Activated T-cell treated with anti-CD3 and anti-CD28 coated beads for 48 hours (primary cell): ENCODE measurements around the gene MUC3A.

Experiments used
- DNase-seq: peaks from one replicate; pipeline ENCODE4 v3.0.0-alpha.2; 2020; ENCODE audit warnings: low read depth

Gene MUC3A

DNA sequence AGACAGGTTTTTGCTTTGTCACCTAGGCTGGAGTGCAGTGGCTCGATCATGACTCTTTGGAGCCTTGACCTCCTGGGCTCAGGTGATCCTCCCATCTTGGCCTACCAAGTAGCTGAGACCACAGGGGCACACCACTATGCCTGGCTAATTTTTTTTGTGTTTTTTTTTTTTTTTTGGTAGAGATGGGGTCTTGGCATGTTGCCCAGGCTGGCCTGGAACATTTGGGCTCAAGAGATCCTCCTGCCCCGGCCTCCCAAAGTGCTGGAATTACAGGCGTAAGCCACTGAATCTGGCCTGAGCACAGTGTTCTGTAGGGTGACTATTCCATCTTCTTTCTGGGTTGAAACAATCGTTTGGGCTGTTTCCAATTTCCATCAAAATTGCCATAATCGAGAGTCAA, 1.5 kb upstream of the MUC3A start:
- DNase-seq, result no peak

DNA sequence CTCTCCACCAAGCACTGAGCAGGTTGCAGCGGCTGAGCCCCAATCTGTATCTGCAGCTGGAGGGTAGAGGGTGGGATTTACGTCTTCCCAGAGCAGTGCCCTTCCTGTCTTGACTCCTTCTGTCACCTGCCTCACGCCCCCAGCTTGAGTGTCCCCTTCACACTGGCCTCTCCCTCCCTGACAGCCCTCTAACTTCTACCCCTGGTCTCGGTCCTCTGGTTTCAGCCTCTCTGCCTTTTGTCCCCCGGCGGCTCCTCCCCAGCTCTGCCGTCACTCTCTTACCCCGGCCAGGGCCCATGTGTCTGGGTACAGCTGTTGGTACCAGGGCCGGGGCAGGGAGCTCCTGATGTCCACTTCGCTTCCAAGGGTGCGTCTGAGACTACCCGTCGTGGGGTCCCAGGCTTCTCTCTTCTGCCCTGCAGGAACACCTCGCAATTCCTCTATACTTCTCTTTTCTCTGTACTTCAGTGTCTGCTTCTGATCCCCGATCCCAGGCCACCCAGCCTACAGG, 654 bp downstream of the MUC3A start:
- no peak for DNase-seq

DNA sequence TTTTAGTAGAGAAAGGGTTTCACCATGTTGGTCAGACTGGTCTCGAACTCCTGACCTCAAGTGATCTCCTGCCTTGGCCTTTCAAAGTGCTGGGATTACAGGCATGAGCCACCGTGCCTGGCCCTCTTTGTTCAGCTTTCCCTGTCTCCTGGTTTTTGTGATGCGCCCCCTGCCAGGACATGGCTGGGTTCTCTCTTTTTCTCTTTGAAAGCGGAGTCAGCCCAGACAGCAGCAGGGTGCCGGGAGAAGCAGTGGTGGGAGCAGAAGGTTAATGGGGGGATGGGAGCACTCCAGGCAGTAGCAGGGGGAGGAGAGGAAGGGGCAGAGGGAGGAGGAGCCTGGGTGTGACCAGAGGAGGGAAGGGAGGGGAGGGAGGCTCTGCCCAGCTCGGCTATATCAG, 1.8 kb downstream of the MUC3A start:
- DNase-seq, result no peak

DNA sequence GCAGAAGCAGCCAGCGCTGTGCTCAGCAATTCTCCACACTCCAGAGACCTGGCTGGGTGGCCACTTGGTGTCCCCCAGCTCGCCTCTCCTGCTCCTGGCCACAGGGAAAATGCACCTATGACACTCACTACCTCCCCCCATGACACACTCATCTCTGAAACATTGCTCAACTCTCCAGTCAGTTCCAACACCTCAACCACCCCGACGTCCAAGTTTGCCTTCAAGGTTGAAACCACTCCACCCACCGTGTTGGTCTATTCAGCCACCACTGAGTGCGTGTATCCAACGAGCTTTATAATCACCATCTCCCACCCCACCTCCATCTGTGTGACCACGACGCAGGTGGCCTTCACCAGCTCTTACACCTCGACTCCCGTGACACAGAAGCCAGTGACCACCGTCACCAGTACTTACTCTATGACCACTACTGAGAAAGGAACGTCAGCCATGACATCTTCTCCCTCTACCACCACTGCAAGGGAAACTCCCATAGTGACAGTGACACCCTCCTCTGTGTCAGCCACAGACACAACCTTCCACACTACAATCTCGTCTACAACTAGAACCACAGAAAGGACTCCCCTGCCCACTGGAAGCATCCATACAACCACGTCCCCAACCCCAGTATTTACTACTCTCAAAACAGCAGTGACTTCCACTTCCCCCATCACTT, 2.7 kb downstream of the MUC3A start:
- peak; percentile 14 for DNase-seq

DNA sequence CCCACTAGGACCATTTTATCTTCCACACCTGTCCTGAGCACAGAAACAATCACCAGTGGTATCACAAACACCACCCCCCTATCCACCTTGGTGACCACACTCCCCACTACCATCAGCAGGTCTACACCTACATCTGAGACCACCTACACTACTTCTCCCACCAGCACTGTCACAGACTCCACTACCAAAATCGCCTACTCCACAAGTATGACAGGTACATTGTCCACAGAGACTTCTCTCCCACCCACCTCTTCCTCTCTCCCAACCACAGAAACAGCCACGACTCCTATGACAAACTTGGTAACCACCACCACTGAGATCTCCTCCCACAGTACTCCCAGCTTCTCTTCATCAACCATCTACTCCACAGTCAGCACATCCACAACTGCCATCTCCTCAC, 3.3 kb downstream of the MUC3A start:
- DNase-seq, result no peak

DNA sequence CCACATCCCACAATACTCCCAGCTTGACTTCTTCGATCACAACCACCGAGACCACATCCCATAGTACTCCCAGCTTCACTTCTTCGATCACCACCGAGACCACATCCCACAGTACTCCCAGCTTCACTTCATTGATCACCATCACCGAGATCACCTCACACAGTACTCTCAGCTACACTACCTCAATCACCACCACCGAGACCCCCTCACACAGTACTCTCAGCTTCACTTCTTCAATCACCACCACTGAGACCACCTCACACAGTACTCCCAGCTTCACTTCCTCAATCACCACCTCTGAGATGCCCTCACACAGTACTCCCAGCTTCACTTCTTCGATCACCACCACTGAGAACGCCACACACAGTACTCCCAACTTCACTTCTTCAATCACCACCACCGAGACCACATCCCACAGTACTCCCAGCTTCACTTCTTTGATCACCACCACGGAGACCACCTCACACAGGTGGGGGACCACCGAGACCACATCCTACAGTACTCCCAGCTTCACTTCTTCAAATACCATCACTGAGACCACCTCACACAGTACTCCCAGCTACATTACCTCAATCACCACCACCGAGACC, 8.6 kb downstream of the MUC3A start:
- no peak for DNase-seq

DNA sequence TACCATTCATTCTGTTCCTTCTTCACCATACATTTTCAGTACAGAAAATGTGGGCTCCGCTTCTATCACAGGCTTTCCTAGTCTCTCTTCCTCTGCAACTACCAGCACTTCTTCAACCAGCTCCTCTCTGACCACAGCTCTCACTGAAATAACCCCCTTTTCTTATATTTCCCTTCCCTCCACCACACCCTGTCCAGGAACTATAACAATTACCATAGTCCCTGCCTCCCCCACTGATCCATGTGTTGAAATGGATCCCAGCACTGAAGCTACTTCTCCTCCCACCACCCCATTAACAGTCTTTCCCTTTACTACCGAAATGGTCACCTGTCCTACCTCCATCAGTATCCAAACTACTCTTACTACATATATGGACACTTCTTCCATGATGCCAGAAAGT, 10.6 kb downstream of the MUC3A start:
- no peak for DNase-seq

DNA sequence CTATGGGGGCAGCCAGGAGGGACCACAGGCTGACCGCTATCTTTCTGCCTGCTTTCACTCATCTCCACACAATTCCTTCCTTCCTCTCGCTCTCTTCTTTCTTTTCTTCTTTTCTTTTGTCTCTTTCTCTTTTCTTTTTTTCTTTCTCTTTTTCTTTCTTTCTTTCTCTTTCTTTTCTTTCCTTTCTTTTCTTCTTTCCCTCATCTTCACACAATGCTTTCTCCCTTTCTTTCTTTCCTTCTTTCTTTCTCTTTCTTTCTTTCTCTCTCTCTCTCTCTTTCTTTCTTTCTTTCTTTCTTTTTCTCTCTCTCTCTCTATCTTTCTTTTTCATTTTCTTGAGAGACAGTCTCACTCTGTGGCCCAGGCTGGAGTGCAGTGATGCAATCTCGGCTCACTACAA, 13.2 kb downstream of the MUC3A start:
- DNase-seq, result no peak

DNA sequence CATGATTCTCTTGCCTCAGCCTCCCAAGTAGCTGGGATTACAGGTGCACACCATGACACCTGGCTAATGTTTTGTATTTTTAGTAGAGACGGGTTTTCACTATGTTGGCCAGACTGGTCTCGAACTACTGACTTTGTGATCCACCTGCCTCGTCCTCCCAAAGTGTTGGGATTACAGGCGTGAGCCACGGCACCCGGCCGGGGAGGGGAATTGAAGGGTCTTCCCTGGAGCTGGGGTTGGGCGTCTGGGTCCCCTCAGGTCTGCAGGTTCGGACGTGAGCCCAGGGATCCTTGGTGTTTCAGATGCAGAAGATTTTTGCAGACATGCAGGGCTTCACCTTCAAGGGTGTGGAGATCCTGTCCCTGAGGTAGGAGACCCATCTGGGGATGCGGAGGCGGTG, 14.1 kb downstream of the MUC3A start:
- DNase-seq, result no peak

DNA sequence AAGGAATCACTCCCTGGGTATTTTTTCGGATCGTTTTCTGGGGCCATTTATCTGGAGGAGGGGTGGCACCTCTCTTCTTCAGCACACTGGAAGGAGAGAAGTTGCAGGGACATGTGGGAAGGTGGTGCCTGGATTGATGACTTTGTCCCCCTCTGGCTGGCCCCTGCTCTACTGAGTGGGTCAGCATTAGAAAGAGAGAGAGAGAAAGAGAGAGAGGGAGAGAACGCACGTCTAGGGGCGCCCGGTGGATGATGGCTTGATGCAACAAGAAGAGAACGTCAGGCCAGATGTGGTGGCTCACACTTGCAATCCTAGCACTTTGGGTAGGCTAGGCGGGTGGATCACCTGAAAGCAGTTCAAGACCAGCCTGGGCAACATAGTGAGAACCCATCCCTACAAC, 14.5 kb downstream of the MUC3A start:
- no peak for DNase-seq

DNA sequence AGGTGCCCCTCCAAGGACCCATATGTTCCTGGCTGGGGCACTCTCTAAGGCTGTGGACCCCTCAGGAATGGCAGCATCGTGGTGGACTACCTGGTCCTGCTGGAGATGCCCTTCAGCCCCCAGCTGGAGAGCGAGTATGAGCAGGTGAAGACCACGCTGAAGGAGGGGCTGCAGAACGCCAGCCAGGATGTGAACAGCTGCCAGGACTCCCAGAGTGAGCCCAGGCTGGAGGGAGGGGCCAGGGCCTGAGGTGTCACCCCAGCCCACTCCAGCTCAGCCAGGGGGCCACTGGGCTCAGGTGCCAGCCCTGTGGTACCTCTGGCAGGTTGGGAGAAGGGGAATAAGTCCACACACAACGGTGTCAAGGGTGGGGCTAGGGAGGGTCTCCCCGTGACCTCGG, 15.3 kb downstream of the MUC3A start:
- DNase-seq, result no peak

DNA sequence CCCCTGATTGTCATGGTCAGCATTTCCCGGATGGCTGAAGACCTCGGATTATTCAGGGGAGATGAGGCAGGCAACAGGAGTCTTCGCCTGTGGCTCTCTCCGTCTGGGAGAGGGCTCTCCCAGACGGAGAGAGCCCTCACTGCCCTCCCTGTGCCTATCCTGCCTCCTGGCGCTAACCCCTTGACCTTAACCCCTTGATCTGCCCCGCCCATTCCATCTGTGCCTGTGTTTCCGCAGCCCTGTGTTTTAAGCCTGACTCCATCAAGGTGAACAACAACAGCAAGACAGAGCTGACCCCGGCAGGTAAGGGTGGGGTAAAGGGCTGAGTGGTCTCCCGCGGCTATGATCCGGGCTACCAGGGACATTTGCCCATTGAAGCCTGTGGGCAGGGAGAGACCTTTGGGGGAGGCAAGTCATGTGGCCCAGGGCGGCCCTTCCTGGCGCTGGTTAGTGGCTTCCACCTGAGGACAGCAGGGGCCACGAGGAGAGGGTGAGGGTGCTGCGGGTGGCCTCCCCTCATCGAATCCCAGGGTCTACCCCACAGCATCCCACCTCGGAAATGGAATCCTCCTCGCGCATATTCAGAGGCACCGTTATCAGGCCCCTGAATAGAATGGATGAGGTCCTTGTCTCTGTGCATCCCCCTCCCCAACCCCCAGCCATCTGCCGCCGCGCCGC, 15.8 kb downstream of the MUC3A start:
- no peak for DNase-seq

DNA sequence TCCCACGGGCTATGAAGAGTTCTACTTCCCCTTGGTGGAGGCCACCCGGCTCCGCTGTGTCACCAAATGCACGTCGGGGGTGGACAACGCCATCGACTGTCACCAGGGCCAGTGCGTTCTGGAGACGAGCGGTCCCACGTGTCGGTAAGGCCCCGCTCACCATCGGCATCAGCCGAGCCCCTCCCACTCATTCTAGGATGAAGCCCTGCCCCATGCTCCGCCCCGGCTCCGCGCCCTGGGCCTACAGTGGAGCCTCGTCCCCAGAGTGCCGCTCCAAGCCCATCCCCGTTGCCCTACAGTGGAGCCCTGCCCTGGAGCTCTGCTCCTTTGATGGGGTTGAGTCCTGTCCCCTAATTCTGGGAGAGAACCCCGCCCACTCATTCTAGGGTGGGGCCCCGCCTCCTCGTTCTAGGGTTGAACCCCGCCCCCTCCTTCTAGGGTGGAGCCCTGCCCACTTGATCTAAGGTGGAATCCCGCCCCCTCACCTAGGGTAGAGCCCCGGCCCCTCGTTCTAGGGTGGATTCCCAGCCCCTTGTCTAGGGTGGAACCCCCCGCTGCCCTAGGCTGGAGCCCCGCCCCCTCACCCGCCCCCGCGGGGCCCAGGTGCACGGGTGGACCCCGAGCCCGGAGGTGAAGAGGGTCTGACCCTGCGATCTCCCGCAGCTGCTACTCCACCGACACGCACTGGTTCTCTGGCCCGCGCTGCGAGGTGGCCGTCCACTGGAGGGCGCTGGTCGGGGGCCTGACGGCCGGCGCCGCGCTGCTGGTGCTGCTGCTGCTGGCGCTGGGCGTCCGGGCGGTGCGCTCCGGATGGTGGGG, 16.6 kb downstream of the MUC3A start:
- peak; percentile 86 for DNase-seq

DNA sequence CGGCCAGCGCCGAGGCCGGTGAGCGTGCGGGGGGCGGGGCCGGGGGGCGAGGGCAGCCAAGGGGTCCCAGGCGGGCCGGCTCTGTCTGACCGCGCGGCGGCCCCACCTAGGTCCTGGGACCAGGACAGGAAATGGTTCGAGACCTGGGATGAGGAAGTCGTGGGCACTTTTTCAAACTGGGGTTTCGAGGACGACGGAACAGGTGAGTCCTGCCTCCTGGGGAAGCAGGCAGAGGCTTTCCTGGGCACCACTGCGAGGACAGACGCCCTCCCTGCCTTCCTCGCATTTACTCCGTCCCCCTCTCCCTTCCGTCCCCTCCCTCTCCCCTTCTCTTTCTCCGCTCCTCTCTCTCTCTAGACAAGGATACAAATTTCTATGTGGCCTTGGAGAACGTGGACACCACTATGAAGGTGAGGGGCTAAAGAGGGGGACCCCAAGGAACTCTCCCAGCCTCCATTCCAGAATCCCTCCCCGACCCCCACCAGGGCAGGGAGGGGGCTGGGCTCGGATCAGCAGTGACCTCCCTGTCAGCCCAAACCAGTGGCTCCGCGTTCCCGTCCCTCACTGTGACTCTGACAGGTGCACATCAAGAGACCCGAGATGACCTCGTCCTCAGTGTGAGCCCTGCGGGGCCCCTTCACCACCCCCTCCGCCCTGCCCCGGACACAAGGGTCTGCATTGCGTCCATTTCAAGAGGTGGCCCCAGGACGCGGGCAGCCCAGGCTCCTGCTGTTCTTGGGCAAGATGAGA, 17.4 kb downstream of the MUC3A start:
- no peak for DNase-seq

DNA sequence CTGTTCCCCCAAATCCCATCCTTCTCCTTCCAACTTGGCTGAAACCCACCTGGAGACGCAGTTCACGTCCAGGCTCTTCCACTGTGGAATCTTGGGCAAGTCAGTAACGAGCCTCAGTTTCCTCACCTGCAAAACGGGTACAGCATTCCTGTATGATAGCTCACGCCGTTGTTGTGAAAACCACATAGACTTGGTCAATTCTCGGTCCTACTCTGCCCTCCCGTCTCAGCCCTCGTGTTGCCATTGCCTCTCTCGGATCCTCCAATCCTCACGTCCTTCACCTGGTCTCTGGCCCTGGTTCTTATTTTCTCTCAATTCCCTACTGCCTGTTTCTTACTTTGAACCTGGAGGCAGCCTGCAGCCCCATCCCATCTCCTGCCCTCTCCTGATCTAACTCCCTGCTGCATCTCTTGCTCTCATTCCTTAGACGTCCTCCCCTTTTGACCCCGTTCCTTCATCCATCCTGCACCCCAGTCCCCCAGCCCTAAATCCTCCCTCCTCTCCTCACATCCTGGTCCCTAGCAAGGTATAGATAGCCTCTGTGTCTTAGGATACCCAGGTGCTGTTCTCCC, 18.0 kb downstream of the MUC3A start:
- no peak for DNase-seq

DNA sequence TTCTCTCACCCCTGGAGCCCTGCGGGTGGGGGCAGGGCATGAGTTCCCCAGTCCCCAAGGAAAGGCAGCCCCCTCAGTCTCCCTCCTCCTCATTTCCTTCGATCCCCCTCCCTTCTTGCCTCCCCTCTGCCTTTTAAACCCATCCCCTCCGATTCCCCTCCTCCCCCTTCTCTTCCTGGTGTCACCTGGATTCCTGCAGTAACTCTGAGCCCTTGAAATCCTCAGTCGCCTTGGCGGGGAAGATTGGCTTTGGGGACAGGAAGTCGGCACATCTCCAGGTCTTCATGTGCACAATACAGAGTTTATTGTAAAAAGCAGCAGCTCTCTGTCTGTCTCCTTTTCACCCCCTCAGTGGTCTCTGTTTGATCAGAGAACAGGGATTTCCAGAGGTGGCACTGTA, 18.7 kb downstream of the MUC3A start:
- no peak for DNase-seq

DNA sequence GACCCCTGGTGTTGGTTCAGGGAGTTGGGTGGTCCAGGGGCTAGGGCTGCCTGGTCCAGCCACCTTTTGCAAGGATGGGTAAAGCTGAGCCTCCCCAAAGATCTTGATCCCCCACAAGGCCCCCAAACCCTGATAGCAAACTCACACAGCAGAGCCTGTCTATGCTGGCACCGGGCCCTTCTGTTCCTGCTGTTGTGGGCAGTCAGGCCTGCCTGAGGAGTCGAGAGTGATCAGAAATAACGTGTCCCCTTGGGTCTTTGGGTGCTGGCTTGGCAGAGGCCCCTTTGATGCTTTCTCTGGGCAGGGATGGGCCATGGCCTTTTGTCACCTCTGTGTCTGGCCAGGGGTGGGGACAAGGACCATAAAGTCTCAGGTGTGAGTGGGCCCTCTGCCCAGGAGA, 19.3 kb downstream of the MUC3A start:
- no peak for DNase-seq

DNA sequence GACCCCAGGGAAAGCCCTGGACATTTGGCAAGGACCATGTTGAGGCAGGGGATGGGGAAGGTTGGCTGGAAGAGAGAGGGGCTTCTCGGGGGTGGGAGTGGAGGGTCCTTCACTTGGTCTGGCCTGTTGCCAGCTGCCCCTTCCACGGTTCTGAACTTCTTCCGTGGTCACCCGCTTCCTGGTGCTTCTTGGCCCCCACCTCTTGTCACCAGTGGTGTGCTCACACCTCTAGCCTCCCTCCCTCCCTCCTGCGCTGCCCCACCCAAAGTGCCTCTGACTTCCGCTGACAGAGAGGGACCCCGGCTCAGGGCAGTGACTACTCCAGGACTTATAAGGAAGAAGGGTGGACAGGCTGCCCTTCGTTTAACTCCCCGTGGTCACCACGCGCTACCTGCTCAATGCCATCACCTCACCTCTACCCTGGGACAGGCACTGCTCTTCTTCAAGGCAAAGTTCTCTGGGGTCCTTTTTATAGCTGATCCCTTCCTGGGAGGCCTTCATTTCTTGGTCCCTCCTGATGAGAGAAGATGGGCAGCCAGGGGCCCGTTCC, 19.8 kb downstream of the MUC3A start, which contains the start of gene MUC12:
Gene MUC12 (plus strand): TSS at position 500 of the 550 bp plus-strand sequence. CDS start 58 bp downstream, outside the sequence.
- no peak for DNase-seq

DNA sequence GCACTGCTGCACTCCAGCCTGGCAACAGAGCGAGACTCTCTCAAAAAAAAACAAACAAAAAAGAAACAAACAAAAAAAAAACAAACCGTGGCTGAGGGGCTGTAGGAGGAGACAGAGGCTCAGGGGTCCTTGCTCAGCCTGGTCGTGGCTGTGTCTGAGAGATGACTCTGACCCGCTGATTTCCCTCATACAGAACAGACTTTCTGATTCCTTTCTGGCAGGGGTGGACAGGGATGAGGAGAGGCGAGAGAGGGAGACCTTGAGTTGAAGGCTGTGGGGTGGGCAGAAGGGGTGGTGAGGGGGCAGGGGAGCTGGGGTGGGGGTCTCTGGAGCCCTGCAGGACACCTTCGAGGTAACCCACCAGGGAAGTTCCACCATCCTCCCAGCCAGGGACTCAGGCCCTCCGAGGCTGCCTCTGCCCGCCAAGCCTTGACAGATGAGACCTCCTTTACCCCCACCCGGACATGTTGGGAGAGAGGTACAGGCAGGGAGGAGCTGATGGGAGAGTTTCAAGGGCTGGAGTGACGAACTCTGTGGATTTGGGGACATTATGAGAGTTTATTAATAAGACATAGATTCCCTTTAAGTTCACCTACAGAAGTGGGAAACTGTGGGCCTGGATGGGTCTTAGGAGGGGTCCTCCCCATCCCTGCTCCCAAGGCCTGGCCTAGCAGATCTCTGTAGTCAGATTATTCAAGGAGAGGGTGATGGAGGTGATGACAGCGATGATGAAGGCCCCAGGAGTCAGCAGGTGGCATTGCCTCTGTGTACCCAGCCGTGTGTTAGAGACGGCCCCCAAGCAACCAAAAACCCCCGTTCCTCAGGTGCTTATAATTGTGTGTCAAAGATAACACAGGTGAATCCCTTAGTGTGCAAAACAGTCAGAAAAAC, 22.0 kb downstream of the MUC3A start:
- no peak for DNase-seq

DNA sequence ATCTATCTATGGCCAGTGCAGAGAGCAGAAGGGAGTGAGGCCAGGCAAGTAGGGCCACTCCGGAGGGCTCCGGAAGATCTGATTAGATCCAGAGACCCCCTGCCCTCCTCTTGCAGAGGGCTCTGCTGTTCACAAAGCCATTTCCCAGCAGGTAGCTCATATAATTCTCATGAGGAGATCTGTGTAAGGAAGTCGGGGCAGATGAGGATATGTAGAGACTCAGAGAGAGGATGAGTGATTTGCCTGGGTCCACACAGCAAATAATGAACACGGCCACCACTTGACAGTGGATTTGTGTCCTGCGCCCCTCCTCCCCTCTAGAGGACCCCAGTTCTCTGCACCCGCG, 22.6 kb downstream of the MUC3A start:
- DNase-seq, result no peak
